Brain pericyte (primary cell): ENCODE data around the gene PHOSPHO2.

Experiments used
- DNase-seq: peaks from one replicate; pipeline ENCODE4 v3.0.0-alpha.2; 2012; ENCODE audit warnings: low read depth, low spot score

The PHOSPHO2 gene

GRCh38 chr2:169716938-169717690 is 22.8 kb downstream of the PHOSPHO2 start:
- no peak for DNase-seq

DNA sequence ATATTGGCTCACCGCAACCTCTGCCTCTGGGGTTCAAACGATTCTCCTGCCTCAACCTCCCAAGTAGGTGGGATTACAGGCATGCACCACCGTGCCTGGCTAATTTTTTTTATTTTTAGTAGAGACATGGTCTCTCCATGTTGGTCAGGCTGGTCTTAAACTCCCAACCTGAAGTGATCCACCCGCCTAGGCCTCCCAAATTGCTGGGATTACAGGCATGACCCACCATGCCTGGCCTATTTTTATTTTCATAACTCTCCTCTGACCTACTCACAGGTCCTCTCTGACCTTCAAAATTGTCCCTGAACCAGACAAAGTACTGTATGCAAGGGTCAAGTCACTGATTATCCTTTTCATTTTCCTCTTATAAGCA is 23.4 kb downstream of the PHOSPHO2 start:
- DNase-seq, result no peak

DNA sequence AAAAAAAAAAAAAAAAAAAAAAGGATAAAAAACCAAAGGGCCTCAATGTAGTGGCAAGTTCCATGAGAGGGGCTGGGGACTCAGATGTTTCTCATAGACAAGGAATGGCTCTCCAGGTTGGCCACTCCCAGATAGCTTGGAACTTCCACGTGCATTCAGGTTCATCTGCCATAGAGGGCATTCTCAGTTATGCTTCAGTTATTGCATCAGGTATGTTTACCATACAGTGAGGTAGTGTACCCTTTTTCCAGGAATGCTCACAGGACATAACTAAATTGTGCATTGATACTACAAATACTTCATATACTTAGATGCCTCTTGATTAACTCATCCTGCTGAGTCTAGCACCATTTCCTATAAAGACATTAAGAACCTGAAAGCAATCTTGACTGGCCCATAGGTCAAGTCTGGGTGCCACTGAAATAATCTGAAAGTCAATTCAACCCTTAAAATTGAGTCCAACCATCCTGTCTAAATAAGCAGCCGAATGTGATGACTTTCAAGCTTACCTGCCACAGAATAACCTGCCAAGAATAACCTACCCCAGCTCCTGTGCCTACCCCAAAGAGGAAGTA is 24.7 kb downstream of the PHOSPHO2 start:
- no peak for DNase-seq

GRCh38 chr2:169721016-169721415 is 26.7 kb downstream of the PHOSPHO2 start:
- DNase-seq, result no peak

- DNase-seq, result no peak
Observed at GRCh38 chr2:169727065-169727464, 32.8 kb downstream of the PHOSPHO2 start.

- DNase-seq, result no peak
Observed at GRCh38 chr2:169729274-169729605, 35.0 kb downstream of the PHOSPHO2 start.

DNA sequence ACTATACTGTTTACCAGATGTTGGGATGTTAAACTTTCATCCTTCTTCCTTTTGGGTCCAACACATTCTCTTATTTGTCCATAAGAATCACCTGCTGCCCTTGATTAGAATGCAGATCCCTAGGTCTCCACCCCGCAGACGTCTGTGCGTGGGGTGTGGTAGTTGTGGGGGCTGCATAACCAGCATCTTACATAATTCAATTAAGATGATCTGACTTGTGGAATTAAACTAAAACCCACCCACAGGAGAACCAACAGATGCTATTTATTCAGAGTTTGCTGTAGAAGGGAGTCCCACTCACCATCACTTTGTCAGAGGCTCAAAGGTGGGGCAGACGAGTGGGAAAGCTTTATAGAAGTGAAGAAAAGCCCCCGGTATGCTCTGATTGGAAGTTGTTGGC is 37.8 kb downstream of the PHOSPHO2 start:
- no peak for DNase-seq

DNA sequence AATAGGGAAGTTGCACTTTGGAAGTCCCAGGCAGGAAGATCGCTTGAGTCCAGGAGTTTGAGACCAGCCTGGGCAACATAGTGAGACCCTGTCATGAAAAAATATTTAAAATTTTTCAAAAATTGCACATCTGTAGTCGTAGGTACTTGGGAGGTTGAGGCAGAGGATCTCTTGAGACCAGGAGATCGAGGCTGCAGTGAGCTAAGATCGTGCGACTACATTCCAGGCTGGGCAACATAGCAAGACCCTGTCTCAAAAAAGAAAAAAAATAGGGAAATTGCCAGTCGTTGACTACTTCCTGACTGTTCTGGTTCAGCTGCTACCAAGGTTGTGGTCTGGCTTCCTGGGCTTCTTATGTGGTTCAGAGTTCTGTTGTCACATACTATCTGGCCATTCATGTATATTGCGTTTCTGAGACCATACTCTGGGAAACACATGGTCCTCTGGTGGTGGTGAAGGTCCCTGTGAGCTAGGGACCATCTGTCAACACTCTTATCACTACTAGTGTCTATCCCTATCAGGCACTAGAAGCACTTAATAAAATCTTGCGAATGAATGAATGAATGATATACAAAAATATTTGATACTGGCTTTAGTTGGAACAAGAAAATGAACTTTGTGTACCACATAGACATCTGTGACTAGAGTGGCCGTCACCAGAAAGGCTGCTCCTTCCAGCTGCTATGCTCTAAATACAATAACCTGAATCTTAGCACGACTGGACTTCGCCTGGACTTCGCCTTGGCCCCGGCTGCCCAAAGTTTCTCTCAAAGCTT is 38.5 kb downstream of the PHOSPHO2 start:
- no peak for DNase-seq

DNA sequence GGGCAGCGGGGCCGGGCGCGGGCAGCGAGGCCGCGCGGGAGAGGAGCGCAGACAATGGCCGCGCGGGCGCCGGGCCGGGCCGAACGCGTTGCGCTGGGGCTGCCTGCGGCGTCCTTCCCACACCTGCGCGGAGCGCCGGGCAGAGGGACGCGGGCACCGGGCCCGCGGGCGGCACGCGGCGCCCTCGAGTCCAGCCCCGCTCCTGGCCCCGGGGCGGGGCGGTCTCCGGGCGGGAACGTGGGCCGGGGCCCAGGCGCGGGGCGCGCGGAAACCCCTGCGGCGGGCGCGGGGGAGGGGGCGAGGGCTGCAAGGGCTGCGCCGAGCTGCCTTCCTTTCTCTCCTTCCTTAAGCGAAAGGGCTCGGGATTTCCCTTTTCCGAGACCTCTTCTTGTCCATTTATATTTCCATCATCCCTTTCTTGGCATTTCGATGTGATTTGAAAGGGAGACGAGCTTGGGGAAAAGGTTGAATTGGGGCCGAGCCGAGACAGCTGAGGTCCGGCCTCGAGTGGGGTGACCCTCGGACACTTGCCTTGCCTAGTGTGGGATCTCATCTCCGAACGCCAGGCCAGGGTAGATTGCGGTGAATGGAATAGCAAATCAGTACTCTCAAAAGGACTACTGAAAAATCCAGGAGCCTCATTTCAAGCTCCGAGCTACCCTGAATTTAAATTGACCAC is 40.0 kb downstream of the PHOSPHO2 start:
- no peak for DNase-seq

- no peak for DNase-seq
Observed at GRCh38 chr2:169735623-169736022, 41.4 kb downstream of the PHOSPHO2 start.

DNA sequence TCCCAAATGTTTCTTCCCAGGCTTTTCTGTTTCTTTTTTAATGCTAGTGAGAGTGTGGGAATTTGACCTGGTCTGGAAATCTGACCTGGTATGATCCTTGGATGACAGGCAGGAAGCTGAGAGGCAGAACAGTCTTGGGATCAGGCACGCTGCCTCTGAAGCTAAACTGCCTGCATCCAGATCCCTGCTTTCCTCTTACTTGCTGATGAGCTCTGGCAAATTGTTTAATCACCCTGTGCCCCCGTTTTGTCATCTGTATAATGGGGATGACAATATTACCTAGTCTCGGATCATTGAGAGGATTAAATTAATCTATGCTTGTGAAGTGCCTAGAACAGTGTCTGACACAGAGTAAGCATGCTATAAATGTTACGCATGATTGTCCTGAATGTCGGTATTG is 42.6 kb downstream of the PHOSPHO2 start:
- DNase-seq, result no peak

DNA sequence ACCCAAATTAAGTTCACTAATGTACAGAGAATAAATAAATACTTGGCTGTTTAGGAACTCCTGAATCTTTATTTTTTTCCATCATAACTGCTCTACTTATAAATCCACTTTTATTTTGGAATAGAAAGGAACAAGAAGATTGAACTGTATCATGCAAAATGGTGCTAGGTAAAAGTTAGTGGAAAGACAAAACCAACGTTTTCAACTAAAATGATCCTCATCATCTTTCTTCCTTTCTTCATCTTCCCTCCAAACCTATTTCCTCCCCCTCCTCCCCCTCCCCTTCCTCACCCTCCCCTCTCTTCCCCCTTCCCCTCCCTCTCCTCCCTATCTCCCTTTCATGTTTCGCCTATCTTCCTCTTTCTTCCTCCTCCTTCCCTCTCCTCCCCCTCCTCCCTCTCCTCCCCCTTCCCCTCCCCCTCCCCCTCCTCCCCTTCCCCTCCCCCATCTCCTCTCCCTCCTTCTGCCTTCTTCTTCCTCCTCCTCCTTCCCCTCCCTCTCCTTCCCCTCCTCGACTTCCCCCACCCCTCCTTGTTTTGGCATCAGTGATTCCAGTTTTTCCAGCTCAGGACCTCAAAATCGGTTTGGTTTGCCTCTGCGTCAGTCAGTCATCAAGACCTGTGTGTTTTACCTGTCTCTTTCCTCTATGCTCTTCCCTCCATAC is 44.4 kb downstream of the PHOSPHO2 start:
- no peak for DNase-seq

GRCh38 chr2:169739351-169739750 is 45.1 kb downstream of the PHOSPHO2 start:
- no peak for DNase-seq

GRCh38 chr2:169743549-169743948 is 49.3 kb downstream of the PHOSPHO2 start:
- peak; percentile 46 for DNase-seq

DNA sequence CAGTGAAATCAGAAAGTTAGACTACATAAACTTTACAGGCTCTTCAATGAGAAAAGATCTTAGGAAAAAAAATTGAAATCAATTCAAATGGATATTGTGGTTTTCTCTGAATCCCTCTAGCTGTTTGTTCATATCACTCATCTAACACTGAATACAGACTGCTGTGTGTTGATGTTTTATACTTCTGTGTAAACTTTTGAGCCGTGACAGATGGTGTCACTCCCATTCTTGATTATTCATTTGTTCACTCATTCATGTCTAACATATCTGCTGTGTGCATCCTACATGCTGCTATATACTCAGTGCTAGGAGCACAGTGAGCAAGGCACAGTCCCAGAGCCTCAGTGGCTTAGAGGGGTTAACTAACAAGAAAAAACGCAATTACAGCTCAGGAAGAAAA is 52.0 kb downstream of the PHOSPHO2 start:
- DNase-seq, result no peak

- DNase-seq, result no peak
Observed at GRCh38 chr2:169748319-169748718, 54.0 kb downstream of the PHOSPHO2 start.
